HG03159 (cell line): ENCODE data around the gene RLN2.
"Not testable (repeated sequence)": the region's sequence is repeated elsewhere in the genome, so short reads cannot be mapped to it uniquely, and the experiment has no call there.

ENCODE experiments used
- ATAC-seq: cut with Tn5 transposase; IDR thresholded peaks from one replicate; pipeline ENCODE4 v1.9.1; 2021; ENCODE audit warnings: mild to moderate bottlenecking, moderate library complexity; ENCODE audit not compliant: unreplicated experiment

Gene RLN2, protein sequence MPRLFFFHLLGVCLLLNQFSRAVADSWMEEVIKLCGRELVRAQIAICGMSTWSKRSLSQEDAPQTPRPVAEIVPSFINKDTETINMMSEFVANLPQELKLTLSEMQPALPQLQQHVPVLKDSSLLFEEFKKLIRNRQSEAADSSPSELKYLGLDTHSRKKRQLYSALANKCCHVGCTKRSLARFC

DNA sequence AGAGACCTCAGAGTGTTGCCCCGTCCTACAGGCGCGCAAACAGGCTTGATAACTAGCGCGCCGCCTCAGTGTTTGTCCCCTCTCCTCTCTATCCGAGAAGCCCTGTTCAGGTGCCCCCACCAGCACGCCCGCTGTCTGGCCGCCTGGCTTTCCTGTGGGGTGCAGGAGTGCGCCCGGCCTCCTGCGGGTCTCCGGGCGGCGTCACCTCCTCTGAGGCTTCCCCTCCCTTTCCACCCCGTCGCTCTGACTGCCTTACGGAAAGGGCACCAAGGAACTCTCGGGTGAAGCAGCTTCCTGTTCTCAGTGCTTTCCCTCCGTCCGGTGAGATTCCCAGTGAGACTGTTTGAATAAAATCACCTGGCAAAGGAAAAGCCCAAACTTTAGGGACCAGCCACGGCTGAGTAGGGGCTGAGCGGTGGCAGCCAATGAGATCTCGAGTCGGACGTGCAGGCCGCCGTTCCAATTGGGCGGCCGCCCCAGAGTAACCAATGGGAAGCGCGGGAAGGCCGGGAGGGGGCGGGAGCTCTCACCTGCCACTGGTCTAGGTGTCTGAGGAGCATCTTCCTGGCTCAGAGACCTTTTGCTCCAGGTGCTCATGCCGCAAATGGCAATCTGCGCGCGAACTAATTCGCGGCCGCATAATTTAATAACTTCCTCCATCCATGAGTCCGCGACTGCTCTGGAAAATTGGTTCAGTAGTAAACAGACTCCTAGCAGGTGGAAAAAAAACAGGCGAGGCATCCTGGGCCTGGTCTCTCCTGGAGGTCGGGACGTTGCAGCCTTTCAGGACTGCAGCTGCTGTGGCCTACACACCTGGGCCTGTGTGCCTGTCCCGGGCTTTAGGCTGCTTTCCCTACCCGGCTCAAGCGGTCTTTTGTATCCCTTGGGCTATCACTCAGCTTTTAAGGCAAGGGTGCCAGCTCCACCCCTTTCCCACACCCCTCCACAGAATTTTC, at the start of gene RLN2:
Gene RLN2 (minus strand): TSS at position 877 of the 956 bp plus-strand sequence. CDS start 136 bp downstream, at position 741.
- peak; percentile 99 for ATAC-seq

DNA sequence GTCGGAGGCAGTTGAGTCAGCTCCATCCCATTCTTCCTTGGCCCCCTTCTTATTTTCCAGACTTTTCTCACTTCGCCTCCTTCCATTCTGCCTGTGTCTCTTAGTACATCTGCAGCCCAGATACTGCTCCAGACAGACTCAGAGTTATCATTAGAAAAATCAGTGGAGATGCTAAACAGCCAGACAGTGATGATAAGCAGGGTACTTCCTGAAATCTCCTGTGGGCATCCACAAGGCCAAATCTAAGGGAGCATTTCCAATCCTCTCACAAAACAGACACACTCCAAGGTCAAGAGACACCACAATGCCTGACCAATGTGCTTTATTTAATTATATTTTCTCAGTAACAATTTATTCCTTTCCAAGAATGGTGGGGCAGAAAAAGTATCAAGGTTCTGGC, 49.7 kb upstream of the RLN2 start:
- no peak for ATAC-seq

DNA sequence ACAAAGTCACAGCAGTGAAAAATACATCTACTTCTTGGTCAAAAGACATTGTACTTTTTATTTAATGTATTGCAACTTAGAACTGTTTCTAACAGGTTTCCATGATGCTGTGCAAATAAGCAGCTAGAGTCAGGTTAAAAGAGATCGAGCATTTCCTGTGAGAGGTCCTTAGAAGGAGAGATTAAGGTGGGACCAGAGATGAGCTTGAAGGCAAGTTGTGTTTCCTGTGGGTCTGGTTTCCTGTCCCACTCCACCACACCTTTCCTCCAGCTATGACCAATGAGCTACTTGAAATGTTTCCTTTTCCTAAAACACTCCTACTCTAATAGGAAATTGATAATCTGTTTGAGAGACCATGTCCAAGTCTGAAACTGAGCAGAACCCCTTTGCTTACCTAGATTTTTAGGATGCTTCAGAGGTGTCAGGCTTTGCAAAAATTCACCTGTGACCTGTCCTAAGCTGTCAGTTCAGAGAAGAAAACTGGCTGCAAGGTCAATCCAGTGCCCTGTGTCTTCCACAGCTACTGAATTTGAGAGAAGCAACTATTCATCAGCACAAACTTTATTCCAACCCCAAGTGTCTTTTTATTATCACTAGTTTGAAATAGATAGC, 48.2 kb upstream of the RLN2 start:
- ATAC-seq, result no peak

DNA sequence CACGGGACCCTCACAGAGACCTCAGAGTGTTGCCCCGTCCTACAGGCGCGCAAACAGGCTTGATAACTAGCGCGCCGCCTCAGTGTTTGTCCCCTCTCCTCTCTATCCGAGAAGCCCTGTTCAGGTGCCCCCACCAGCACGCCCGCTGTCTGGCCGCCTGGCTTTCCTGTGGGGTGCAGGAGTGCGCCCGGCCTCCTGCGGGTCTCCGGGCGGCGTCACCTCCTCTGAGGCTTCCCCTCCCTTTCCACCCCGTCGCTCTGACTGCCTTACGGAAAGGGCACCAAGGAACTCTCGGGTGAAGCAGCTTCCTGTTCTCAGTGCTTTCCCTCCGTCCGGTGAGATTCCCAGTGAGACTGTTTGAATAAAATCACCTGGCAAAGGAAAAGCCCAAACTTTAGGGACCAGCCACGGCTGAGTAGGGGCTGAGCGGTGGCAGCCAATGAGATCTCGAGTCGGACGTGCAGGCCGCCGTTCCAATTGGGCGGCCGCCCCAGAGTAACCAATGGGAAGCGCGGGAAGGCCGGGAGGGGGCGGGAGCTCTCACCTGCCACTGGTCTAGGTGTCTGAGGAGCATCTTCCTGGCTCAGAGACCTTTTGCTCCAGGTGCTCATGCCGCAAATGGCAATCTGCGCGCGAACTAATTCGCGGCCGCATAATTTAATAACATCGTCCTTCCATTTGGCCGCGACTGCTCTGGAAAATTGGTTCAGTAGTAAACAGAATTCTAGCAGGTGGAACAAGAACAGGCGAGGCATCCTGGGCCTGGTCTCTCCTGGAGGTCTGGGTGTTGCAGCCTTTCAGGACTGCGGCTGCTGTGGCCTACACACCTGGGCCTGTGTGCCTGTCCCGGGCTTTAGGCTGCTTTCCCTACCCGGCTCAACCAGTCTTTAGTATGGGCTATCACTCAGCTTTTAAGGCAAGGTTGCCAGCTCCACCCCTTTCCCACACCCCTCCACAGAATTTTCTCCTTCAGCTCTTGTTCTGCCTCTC, 34.8 kb upstream of the RLN2 start, which contains the start of gene RLN1:
Gene RLN1 (minus strand): TSS at position 885 of the 990 bp plus-strand sequence. CDS start 130 bp downstream, at position 755.
- ATAC-seq, result peak; percentile 99

DNA sequence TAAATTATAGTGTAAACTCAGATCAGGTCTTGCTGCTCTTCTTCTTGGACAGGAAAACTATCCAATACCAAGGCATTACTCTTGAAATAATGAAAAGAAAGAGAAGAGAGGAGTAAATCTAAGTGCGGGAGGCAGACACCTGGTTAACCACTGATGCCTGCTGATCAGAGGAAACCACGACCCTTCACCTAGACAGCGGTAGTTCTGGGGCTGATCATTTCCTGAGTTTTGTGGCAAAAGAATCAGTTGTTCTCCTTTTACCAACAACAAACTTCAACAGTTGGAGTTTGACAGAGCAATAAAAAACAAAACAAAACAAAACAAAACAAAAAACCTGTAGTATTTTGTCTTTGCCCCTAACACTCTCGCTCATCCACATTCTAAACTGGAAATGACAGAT, 32.2 kb upstream of the RLN2 start:
- ATAC-seq, result no peak

DNA sequence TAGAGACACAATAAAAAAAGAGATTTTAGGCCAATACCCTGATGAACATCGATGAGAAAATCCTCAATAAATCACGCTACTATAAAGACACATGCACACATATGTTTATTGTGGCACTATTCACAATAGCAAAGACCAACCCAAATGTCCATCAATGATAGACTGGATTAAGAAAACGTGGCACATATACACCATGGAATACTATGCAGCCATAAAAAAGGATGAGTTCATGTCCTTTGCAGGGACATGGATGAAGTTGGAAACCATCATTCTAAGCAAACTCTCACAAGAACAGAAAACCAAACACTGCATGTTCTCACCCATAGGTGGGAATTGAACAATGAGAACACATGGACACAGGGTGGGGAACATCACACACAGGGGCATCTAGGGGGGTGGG, 26.8 kb upstream of the RLN2 start:
- not testable (repeated sequence) for ATAC-seq

DNA sequence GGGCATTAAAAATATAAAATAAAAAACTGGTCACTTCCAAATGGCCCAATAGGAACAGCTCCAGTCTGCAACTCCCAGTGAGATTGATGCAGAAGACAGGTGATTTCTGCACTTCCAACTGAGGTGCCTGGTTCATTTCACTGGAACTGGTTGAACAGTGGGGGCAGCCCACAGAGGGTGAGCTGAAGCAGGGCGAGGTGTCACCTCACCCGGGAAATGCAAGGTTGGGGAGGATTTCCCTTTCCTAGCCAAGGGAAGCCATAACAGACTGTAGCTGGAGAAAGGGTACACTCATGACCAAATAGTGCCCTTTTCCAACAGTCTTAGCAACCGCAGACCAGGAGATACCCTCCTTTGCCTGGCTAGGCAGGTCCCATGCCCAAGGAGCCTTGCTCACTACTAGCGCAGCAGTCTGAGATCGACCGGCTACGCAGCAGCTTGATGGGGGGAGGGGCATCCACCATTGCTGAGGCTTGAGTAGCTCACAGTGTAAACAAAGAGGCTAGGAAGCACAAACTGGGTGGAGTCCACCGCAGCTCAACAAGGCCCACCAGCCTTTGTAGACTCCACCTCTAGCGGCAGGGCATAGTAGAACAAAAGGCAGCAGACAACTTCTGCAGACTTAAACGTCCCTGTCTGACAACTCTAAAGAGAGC, 22.5 kb upstream of the RLN2 start:
- no peak for ATAC-seq

DNA sequence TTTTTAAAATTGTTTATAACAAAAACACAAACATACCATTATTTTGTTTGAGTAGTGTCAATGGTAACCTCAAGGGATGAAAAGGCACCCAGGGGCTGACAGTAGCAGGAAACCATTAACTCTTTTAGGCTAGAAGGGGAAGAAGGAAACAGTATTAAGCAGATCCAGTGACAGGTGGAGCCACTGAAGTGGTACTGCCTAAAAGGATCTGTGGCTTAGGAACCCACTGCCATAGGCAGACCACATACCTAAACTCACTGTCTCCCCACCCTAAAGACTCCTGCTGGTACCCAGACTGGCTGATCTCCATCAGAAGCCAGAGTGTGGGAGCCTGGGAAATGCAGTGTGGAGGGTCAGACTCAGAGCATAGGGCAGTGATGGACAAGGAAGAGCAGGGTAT, 21.7 kb upstream of the RLN2 start:
- ATAC-seq, result no peak

DNA sequence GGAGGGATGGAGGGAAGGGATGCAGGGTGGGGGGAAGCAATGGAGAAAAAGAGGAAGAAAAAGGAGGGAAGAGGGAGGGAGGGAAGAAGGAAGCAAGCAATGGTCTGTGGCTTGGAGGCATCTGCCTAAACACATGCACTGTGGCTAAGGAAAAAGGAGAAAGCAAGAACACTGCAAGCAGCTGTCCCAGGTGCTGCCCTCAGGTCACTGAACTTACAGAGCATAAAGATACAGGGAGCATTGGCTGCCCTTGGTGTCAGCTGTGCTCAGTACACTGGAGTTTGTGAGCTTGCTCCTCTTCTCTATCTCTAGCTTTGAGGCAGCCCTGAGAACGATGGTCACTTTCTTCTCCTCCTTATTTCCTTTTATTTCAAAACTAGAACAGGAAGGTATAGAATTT, 17.1 kb upstream of the RLN2 start:
- ATAC-seq, result not testable (repeated sequence)

DNA sequence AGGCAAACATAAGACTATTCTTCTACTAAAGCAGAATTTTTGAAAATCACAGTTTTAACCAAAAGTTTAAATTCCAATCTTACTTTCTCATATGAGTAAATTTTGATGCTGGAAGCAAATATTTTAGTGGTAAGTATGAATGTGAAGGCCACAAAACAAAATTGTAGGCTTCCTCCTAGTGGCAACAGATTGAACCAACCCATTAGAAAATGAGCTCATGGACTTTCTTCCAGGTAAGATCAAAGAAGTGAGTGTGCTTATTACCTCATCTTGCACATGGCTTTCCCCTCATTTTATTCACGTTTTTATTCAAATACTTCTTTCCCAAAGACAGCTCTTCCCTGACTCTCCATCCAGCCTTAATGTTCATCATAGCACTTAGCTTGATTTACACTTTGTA, 16.5 kb upstream of the RLN2 start:
- no peak for ATAC-seq

DNA sequence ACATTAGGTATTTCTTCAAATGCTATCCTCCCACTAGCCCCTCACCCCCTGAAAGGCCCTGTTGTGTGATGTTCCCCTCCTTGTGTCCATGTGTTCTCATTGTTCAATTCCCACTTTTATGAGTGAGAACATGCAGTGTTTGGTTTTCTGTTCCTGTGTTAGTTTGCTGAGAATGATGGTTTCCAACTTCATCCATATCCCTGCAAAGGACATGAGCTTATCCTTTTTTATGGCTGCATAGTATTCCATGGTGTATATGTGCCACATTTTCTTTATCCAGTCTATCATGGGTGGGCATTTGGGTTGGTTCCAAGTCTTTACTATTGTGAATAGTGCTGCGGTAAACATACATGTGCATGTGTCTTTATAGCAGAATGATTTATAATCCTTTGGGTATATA, 11.9 kb upstream of the RLN2 start:
- not testable (repeated sequence) for ATAC-seq

DNA sequence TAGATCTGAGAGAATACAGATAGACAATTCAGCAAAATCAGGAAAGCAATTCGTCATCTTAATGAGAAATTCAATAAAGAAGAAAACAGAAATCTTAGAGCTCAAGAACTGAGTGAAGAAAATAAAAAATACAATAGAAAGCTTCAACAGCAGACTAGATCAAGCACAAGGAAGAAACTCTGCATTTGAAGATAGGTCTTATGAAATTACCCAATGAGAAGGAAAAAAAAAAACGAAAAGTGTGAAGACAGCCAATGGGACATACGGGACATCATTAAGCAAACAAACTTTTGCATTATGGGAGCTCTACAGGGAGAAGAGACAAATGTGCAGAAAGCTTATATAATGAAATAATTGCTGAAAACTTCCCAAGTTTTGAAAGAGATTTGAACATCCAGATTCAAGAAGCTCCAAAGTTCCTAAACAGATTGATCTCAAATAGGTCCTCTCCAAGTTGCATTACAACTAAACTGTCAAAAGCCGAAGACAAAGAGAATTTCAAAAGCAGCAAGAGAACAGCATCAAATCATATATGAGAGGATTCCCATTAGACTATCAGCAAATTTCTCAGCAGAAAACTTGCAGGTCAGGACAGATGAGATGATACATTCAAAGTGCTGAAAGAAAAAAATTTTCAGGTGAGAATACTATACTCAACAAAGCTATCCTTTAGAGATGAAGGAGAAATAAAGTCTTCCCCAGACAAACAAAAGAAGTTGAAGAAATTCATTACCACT, 10.8 kb upstream of the RLN2 start:
- ATAC-seq, result no peak

DNA sequence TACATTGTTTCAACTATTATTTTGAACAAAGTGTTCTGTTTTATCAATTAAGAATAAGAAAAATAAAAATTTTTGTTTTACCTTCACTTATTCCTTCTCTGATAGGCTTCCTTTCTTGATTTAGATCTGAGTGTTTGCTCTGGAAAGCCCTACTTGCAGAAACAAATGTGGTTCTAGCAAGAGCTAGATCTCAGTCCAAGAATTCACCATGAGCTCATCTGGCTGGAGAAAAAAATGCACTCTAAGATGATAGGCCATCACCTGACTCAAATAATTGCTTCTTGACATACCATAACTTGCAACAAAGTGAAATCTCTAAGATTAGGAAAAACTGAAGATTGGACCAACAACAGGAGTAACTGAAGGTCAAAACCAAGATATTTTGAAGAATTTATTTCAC, 6.3 kb upstream of the RLN2 start:
- no peak for ATAC-seq

DNA sequence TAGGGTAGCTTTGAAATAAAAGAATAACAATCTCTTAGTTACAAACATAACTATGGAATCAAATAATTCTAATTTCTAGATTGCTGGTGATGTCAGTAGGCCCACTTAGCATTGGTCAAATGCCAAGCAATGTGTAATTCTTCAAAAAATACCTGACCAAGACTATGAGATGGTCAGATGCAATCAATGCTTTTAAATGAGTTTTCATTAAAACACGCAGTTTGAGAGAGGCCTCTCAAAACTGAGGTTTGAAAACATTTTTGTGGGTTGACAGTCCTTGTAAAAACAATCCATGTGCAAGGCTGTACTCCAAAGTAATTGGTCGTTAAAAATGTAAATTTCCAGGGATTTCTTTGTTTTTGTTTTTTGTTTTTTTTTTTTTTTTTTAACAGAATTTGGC, 1.2 kb upstream of the RLN2 start:
- no peak for ATAC-seq

DNA sequence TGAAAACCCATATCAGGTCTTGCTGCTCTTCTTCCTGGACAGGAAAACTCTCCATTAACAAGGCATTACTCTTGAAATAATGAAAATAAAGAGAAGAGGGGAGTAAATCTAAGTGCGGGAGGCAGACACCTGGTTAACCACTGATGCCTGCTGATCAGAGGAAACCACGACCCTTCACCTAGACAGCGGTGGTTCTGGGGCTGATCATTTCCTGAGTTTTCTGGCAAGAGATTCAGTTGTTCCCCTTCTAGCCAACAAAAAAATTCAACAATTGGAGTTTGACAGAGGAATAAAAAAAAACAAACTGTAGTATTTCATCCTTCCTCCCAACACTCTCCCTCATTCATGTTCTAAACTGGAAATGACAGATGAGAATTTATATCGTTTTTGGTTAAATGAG, 3.0 kb downstream of the RLN2 start:
- no peak for ATAC-seq

DNA sequence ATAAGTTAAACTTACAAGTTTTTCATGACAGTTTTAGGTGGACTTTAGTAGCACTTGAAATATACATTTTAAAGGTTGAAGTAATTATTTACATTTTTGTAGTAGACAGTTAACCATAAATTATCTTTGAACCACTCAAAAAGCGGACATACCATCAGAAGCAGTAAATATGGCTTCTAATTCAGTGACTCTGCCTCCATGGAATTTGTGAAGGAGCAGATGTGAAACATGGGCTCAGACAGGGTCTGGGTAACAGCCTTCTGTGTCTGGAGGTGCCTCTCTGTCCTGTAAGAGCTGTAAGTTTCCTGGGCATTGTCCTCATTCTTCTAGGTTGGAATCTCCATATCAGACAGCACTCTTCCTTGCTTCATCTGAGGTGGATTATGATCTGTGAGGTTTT, 12.4 kb downstream of the RLN2 start:
- ATAC-seq, result no peak

DNA sequence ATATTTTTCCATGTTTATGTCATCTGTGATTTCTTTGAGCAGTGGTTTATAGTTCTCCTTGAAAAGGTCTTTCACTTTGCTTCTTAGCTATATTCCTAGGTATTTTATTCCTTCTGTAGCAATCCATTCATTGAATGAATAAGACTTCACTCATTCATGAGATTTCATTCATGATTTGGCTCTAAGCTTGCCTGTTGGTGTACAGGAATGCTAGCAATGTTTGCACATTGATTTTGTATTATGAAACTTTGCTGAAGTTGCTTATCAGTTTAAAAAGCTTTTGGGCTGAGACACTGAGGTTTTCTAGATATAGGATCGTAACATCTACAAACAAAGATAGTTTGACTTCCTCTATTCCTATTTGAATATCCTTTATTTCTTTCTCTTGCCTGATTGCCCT, 15.9 kb downstream of the RLN2 start:
- ATAC-seq, result no peak

DNA sequence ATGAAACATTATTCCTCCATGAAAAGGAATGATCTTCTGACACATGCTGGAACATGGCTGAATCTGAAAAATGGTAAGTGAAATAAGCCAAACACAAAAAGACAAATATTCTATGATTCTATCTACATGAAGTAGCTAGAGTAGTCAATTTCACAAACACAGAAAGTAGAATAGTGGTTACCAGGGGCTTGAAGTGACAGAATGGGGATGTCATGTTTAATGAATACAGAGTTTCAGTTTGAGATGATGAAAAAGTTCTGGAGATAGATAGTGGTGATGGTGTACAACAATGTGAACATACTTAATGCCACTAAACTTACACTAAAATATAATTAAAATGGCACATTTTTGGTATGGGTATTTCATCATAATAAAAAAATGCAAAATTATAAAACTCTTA, 18.3 kb downstream of the RLN2 start:
- no peak for ATAC-seq

DNA sequence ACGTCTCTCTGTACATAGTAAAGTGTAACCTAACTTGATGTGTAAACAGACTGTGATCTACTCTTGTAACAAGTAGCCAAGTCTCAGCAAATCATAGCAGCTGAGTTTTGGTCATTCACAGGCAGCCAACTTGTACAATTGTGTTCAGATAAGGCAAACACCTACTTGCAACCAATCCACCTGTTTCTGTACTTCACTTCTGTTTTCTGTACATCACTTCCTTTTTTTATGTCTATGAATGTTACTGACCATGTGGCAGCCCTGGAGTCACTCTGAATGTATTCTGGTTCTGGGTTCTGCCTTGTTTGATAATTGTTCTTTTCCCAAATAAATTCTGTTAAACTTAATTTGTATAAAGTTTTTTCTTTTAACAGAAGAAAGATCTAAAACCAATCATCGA, 26.0 kb downstream of the RLN2 start:
- ATAC-seq, result peak; percentile 72
